Transverse colon (tissue), 4 donors: ENCODE data around the gene RHOA.

Experiments used
- POLR2A ChIP-seq: fragments of 450-650 bp; IDR thresholded peaks from one replicate; pipeline ENCODE4 v1.6.1; 2016; ENCODE audit warnings: antibody characterized with exemption, mild to moderate bottlenecking, moderate library complexity
- POLR2AphosphoS5 ChIP-seq, 3 donors: sonication (generic); formaldehyde crosslinking; IDR thresholded peaks; one replicate each; pipeline ENCODE4 v1.6.1; 2016; ENCODE audit warnings: antibody characterized with exemption in 3 of 3
- TF ChIP-seq, protein P1 (sequence below), 5 experiments: fragments of 200-600 bp in 3 of 5; fragments of 450-650 bp in 2 of 5; sonication (generic) in 3 of 5; IDR thresholded peaks; 1 replicate in 2 of 5; 2 replicates in 3 of 5; pipeline ENCODE4 v1.5.1; 2016 to 2017; ENCODE audit warnings: antibody characterized with exemption in 5 of 5, inconsistent platforms in 3 of 5, mild to moderate bottlenecking in 2 of 5, moderate library complexity in 1 of 5

DNA sequence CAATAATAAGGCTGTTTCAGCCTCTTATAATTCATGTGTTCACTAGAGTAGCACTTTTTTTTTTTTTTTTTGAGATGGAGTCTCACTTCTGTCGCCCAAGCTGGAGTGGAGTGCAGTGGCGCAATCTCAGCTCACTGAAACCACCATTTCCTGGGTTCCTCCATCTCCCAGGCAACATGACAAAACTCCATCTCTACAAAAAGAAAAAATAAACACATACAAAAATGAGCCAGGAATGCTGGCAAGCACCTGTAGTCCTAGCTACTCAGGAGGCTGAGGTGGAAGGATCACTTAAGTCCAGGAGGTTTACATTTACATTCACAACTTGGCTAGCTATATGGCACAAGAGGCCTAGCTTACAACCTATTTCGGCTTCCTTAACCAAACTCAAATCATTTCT lies 78.7 kb downstream of the RHOA start:
- TF ChIP-seq POLR2A (no peak), POLR2AphosphoS5 (IDR thresholded peaks at IDR 0.05) (no peak)
- TF ChIP-seq, protein P1, sequence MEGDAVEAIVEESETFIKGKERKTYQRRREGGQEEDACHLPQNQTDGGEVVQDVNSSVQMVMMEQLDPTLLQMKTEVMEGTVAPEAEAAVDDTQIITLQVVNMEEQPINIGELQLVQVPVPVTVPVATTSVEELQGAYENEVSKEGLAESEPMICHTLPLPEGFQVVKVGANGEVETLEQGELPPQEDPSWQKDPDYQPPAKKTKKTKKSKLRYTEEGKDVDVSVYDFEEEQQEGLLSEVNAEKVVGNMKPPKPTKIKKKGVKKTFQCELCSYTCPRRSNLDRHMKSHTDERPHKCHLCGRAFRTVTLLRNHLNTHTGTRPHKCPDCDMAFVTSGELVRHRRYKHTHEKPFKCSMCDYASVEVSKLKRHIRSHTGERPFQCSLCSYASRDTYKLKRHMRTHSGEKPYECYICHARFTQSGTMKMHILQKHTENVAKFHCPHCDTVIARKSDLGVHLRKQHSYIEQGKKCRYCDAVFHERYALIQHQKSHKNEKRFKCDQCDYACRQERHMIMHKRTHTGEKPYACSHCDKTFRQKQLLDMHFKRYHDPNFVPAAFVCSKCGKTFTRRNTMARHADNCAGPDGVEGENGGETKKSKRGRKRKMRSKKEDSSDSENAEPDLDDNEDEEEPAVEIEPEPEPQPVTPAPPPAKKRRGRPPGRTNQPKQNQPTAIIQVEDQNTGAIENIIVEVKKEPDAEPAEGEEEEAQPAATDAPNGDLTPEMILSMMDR (IDR thresholded peaks at IDR 0.05) = no peak
